Fibroblast of pulmonary artery (primary cell): ENCODE results near the gene RALGDS.

ENCODE experiments used
- DNase-seq: peaks from one replicate; pipeline ENCODE4 v3.0.0-alpha.2; 2010; ENCODE audit warnings: low read depth
- H3K4me3 ChIP-seq: replicated peaks from 2 replicates; pipeline ENCODE4 v1.5.1; 2011; ENCODE audit warnings: low read depth, mild to moderate bottlenecking, control low read depth, low read length, moderate library complexity
- TF ChIP-seq, protein P1 (sequence below): IDR thresholded peaks from 2 replicates; pipeline ENCODE4 v1.5.1; 2011; ENCODE audit warnings: mild to moderate bottlenecking, control low read depth, low read length, inconsistent platforms; ENCODE audit errors: missing control alignments

Gene RALGDS

DNA sequence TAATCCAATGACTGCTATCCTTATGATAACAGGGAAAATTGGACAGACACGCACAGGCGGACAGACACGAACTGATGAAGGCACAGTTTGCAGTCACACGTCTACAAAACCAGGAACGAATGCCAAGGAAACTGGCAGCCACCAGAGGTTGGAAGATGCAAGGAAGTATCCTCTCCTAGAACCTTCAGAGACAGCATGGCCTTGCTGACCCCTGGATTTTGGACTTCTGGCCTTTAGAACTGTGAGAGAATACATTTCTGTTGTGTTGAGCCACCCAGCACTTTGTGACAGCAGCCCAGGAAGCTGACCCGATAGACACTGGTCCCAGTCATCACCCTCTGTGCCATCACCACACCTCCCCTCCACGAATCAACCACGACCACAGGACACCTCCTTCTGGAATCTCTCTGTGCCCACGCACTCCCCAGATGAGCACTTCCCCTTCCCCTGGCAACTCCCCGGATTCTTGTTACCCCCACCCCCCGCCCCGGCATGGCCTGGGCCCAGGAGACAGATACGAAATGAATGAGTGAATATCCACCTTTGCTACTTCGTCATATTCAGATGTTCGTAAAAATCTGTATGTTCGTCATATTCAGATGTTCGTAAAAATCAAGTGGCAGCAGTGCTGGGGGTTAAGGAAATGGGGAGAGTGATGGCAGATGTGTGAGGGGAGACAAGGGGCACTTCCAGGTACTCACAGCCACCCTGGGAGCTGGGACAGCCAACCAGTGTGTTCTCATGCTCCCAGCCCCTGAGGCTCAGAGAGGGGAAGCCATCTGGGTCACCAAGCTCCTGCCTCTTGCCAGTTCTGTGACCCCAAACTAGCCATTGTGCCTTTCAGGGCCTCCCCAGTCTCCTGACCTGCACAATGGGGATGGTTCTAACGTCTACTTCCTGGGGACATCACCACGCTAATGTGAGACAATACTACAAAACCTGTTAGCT lies 24.1 kb upstream of the RALGDS start:
- no peak for DNase-seq
- TF ChIP-seq, protein P1, sequence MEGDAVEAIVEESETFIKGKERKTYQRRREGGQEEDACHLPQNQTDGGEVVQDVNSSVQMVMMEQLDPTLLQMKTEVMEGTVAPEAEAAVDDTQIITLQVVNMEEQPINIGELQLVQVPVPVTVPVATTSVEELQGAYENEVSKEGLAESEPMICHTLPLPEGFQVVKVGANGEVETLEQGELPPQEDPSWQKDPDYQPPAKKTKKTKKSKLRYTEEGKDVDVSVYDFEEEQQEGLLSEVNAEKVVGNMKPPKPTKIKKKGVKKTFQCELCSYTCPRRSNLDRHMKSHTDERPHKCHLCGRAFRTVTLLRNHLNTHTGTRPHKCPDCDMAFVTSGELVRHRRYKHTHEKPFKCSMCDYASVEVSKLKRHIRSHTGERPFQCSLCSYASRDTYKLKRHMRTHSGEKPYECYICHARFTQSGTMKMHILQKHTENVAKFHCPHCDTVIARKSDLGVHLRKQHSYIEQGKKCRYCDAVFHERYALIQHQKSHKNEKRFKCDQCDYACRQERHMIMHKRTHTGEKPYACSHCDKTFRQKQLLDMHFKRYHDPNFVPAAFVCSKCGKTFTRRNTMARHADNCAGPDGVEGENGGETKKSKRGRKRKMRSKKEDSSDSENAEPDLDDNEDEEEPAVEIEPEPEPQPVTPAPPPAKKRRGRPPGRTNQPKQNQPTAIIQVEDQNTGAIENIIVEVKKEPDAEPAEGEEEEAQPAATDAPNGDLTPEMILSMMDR = no peak
- no peak overlapping the region for H3K4me3 ChIP-seq

DNA sequence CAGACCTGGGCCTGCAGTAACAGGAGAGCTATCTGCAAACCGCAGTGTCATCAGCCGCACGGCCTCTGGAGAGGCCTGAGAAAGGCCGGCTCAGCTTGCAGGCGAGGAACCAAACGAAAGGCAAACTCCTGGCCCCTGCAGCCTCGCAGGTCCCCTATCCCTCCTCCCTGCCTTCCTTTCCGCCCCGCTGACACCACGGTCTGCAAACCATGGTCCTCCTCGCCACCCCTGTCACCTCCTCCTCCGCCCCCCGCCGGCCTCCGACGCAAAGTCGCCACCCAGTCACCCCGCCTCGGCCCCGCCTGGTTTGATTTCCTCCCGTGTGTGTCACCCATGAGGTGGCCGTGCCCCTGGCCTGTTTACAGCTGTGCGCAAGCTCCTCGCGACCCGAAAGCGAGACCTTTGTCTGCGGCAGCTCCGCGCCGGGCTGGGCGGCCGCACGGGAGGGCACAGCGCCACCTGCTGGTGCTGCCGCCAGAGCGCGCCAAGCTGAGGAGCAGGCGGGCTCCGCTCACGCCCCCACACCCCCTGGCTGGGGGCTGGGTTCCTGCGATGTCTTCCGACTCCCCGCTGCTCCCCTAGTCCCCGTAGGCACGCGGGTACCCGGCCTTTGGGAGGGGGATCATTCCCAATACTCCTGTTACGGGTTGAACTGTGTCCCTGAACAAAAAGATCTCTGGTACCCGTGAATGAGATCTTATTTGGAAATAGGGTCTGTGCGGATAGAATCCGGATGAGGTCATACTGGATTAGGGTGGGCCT lies 23.3 kb upstream of the RALGDS start:
- TF ChIP-seq, protein P1 = peak; percentile 62
- DNase-seq = peak; percentile 58
- peak overlapping the region; percentile 37 for H3K4me3 ChIP-seq

DNA sequence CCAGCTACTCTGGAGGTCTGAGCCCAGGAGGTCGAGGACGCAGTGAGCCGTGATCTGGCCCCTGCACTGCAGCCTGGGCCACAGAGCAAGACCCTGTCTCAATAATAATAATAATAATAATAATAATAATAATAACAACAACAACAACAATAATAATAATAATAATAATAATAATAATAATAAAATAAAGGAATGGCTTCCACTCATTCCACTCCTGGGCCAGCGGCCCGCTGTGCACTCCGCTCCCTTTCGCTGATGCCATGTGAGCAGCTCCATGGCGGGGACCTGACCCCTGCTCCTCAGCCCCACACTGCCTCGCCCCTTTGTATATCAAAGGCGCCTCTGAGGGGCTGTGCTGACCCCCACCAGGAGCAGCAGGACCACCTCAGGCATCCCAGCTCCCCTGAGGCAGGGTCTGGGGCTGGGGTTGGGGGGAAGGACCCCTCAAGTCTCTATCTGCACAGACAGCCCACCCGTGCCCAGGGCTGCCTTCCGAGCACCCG lies 22.6 kb upstream of the RALGDS start:
- H3K4me3 ChIP-seq = no peak overlapping the region
- TF ChIP-seq, protein P1 = no peak
- DNase-seq = no peak

DNA sequence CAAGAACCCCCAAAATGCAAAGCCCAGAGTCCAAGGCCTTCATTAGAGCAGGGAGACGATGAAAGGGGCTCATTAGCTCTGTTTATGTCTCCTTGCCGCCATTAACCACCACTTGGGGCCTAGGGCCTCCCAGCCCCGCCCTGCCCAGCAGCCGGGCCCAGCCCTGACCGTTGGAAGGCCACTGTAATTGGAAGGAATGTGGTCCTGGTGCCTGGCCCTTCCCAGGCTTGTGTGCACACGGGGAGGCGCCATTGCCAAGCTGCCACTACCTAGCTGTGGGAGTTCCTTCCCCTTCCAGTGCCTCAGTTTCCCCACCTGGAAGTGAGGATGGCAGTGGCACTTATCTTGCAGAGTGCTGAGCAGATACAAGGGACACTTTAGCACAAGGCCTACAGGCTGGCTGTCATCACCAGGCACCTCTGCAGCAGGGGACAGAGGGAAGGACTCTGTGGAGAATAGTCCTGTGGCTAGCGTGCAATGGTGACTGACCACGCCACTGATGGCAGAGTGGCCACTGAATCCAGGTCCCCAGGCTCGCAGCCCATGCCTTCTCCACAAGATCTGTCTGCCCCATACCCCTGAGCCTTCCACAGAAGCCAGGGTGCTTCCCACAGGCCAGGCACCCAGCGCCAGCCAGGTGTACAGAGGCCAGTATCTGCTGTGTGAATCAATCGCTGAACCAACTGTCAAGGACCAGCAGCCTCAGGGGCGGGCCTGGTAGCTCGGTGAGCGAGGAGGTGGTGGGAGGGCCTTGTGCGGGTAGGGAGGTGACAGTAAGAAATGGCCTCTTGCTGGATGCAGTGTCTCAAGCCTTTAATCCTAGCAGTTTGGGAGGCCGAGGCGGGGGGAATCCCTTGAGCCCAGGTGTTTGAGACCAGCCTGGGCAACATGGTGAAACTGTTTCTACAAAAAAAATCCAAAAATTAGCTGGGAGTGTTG lies 21.9 kb upstream of the RALGDS start:
- no peak for DNase-seq
- TF ChIP-seq, protein P1 = no peak
- no peak overlapping the region for H3K4me3 ChIP-seq

DNA sequence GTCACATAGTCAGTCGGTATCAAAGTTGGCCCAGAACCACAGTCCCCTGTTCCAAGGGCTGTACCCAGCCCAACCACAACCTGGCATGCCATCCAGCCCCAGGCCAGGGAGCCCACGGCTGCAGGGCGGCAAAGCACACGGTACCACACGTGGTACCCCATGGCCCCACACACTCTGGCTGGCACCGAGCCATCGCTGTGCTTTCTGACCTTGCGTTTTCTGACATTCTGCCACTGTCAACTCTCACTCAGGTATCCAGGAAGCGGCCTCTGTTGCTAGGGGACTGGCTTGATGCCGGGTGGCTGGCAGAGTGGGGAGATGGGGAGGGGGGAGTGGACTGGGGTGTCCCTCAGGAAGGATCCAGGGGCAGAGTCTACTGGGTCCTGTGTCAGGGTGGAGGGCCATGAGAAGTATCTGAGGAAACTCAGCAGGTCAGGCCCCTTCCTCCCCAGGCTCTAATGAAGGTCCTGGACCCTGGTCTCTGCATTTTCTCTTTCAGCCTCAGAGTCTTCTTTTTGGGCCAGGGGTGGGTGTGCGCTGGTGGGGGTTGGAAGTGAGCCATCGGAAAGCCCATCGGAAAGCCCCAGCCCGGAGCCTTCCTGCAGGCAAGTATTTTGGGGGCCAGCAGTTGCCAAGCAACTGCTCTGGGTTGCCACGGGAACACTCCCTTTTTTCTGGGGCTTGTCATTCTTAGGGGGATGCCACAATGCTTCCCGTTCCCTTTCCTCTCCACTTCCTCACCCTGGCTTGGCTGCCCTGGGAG lies 21.0 kb upstream of the RALGDS start:
- H3K4me3 ChIP-seq = no peak overlapping the region
- TF ChIP-seq, protein P1 = no peak
- no peak for DNase-seq
